NB4 (cell line): ENCODE data around the gene CPLX1.

ENCODE experiments used
- CTCF ChIP-seq: IDR thresholded peaks from one replicate; pipeline ENCODE4 v1.5.1; 2012; ENCODE audit warnings: low read depth, low read length
- POLR2A ChIP-seq: IDR thresholded peaks from 2 replicates; pipeline ENCODE4 v1.6.1; 2011; ENCODE audit warnings: mild to moderate bottlenecking; ENCODE audit not compliant: insufficient read length; ENCODE audit errors: extremely low read depth

DNA sequence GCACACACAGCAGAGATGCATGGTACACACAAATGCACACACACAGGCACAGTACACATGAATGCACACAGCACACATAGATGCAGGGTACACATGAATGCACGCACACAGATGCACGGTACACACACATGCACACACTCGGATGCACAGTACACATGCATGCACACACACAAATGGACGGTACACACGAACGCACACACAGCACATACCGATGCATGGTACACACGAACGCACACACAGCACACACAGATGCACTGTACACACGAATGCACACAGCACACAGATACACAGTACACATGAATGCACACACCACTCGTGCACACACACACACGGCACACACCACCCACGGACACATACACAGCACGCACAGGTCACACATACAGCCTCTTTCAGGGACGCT, 43.8 kb upstream of the CPLX1 start:
- TF ChIP-seq CTCF (no peak), POLR2A (no peak)
